RKO (cell line): ENCODE results near the gene TULP3.

Experiments used
- DNase-seq: peaks from one replicate; pipeline ENCODE4 v3.0.0-alpha.2; 2016; ENCODE audit warnings: low spot score

Gene TULP3

GRCh38 chr12:2963760-2964292, 73.1 kb downstream of the TULP3 start:
- no peak for DNase-seq

- DNase-seq: no peak
These were observed 77.0 kb downstream of the TULP3 start for GRCh38 chr12:2967651-2968050.

GRCh38 chr12:2970744-2971143, 80.1 kb downstream of the TULP3 start:
- no peak for DNase-seq

GRCh38 chr12:2973566-2973965, 82.9 kb downstream of the TULP3 start:
- DNase-seq: no peak

- no peak for DNase-seq
These were observed 83.9 kb downstream of the TULP3 start for GRCh38 chr12:2974560-2974971.

- no peak for DNase-seq
These were observed 85.9 kb downstream of the TULP3 start for GRCh38 chr12:2976581-2976996.

GRCh38 chr12:2977776-2978175, 87.1 kb downstream of the TULP3 start:
- no peak for DNase-seq

GRCh38 chr12:2979806-2980205, 89.1 kb downstream of the TULP3 start:
- no peak for DNase-seq

- DNase-seq: no peak
These were observed 89.9 kb downstream of the TULP3 start for GRCh38 chr12:2980630-2981029.

- no peak for DNase-seq
These were observed 91.7 kb downstream of the TULP3 start for GRCh38 chr12:2982361-2982760.

GRCh38 chr12:2984249-2984648, 93.6 kb downstream of the TULP3 start:
- no peak for DNase-seq

GRCh38 chr12:2984698-2985097, 94.0 kb downstream of the TULP3 start:
- DNase-seq: no peak

- DNase-seq: no peak
These were observed 96.2 kb downstream of the TULP3 start for GRCh38 chr12:2986876-2987275.

GRCh38 chr12:2988494-2988893, 97.8 kb downstream of the TULP3 start:
- DNase-seq: no peak
